Duodenal mucosa (tissue), 2 donors: ENCODE results near the gene SUPT7L.
"Not testable (repeated sequence)": the region's sequence is repeated elsewhere in the genome, so short reads cannot be mapped to it uniquely, and the experiment has no call there.

ENCODE experiments used
- H3K27ac ChIP-seq: one replicate; pipeline ENCODE4 v1.7.0; 2013; ENCODE audit warnings: low read depth, low read length
- H3K27me3 ChIP-seq, 2 donors: one replicate each; pipeline ENCODE4 v1.7.0; 2013; ENCODE audit warnings: low read length in 2 of 2, control low read depth in 1 of 2; ENCODE audit not compliant: insufficient read depth in 2 of 2, control insufficient read depth in 1 of 2
- H3K36me3 ChIP-seq, 2 donors: one replicate each; pipeline ENCODE4 v1.7.0; 2013; ENCODE audit warnings: low read length in 2 of 2, control low read depth in 1 of 2; ENCODE audit not compliant: insufficient read depth in 2 of 2, control insufficient read depth in 1 of 2
- H3K4me1 ChIP-seq, 2 donors: one replicate each; pipeline ENCODE4 v1.7.0; 2013; ENCODE audit warnings: low read length in 2 of 2, control low read depth in 1 of 2; ENCODE audit not compliant: insufficient read depth in 2 of 2, control insufficient read depth in 1 of 2
- H3K4me3 ChIP-seq, 2 donors: one replicate each; pipeline ENCODE4 v1.7.0; 2013; ENCODE audit warnings: low read length in 2 of 2, low read depth in 1 of 2
- H3K9ac ChIP-seq, 2 donors: one replicate each; pipeline ENCODE4 v1.7.0; 2013; ENCODE audit warnings: low read length in 2 of 2, low read depth in 1 of 2
- H3K9me3 ChIP-seq, 2 donors: one replicate each; pipeline ENCODE4 v1.7.0; 2013; ENCODE audit warnings: low read length in 2 of 2, control low read depth in 1 of 2; ENCODE audit not compliant: control insufficient read depth in 1 of 2

Gene SUPT7L

DNA sequence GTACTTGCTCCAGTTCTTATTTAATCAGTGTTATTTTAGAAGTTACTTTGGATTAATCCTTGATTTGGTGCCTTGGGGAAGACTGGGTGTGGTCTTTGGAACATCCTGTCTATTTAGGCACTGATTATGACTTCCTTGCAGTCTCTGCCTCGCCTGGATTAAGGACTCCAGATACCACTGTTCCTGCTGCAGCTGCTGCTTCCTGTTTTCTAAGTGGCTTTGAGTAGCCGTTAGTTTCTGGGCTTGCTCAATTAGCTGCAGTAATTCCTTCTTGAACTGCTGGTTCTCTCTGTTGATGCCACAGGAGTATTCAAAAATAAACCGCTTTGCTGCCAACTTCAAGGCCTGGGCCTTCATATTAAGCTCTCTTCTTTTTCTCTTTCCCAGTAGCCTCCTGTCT lies 36.5 kb downstream of the SUPT7L start:
- Histone ChIP-seq H3K36me3 (peaks cover 16 to 29% of the 10 kb centered on the region in 2 donors), H3K4me1 (peaks cover 13 to 14% of the 10 kb centered on the region in 2 donors)
- H3K27ac ChIP-seq, H3K27me3 ChIP-seq, H3K4me3 ChIP-seq, H3K9ac ChIP-seq, H3K9me3 ChIP-seq: not testable (repeated sequence)

DNA sequence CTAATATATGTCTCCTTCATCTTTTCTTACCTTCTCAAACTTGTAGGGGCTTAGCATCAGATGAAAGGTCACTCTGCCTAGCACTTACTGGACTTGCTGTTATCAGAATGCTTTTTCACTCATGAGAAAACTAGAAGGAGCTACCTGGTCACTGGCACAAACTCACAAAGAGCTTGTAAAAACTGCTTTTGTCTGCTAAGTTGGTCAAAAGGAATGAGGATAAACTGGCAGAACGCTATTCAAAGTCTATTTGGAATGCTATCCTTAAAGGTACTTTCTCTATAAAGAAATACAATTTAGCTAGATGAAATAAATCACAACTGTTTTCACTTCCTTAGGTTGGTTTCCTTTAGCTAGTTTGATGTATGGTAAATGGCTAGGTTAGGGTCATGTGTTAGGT lies 37.1 kb downstream of the SUPT7L start:
- peaks cover 22 to 29% of the 10 kb centered on the region in 2 donors for H3K36me3 ChIP-seq
- H3K9me3 ChIP-seq, H3K27ac ChIP-seq, H3K9ac ChIP-seq, H3K27me3 ChIP-seq, H3K4me3 ChIP-seq: not testable (repeated sequence)
- H3K4me1 ChIP-seq = peaks cover 13 to 14% of the 10 kb centered on the region in 2 donors

DNA sequence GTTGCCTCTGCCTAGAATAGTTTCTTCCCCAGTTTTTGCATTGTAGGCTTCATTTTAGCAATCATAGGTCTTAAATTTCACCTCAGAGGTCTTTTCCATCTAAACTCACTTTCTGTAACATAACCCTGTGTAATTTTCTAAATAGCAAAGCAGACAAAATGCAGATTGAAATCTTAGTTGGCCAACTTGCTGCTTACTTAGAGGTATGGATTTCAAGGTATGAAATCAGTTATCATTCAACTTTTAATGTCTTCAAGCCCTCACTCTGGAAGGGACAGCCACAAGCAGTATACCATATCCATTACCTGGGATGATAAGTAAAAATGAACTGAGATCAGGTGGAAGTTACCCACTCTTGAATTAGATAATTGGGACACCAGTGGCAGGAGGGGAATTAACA lies 38.5 kb downstream of the SUPT7L start:
- Histone ChIP-seq H3K9me3 (no peaks in the 10 kb centered on the region), H3K4me3 (no peak overlapping the region), H3K9ac (no peak overlapping the region), H3K27ac (no peak overlapping the region), H3K4me1 (peaks cover 13% of the 10 kb centered on the region in 2 donors), H3K36me3 (peaks cover 21 to 28% of the 10 kb centered on the region in 2 donors), H3K27me3 (no peaks in the 10 kb centered on the region)

DNA sequence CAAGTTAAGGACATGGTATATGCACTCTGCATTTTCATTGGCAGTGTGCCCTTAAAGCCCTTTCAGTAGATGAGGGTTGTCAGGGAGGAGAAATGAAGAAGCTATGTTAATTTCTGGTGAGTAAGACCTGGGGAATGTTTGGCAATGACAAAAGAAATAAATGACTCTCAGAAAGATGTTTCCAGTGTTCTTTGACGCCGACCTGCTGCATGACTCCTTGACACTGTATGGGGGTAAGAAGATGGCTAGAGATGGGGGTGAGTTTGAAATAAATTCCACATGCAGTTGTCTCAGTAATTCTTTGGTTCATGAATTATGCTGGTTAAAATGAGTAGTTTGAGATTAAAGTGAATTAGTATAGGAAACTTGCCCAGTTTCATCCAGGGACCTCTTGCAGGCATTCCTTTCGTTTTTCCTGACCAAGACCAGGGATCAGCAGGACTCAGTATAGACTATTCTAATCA lies 40.5 kb downstream of the SUPT7L start:
- H3K36me3 ChIP-seq = peaks cover 25 to 37% of the 10 kb centered on the region in 2 donors
- no peaks in the 10 kb centered on the region for H3K27me3 ChIP-seq
- no peak overlapping the region for H3K27ac ChIP-seq
- H3K9ac ChIP-seq = no peak overlapping the region
- H3K4me3 ChIP-seq = no peak overlapping the region
- peaks cover 3% of the 10 kb centered on the region in 2 donors for H3K4me1 ChIP-seq
- no peaks in the 10 kb centered on the region for H3K9me3 ChIP-seq

DNA sequence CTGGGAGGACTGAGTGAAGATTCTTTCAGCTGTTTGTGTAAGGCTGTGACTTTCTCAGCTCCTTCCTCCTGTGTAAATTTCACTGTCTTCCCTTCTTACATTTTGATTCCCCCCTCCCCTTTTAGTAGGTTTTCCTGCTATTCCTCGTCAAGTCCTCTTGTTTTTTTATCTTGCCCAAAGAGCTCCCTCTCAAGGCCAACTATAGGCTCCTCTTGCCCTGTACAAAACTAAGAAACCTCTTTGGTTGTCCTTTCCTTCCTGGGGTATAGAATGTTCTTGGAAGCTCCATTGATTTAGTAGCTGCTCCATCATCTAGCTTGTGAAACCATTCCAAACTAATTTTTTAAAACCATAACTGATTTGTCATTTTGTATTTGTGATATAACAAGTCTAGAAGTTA lies 41.9 kb downstream of the SUPT7L start:
- Histone ChIP-seq H3K4me1 (no peaks in the 10 kb centered on the region), H3K4me3 (no peak overlapping the region), H3K27me3 (no peaks in the 10 kb centered on the region), H3K9me3 (no peaks in the 10 kb centered on the region), H3K36me3 (peaks cover 34 to 52% of the 10 kb centered on the region in 2 donors), H3K27ac (no peak overlapping the region), H3K9ac (no peak overlapping the region)

DNA sequence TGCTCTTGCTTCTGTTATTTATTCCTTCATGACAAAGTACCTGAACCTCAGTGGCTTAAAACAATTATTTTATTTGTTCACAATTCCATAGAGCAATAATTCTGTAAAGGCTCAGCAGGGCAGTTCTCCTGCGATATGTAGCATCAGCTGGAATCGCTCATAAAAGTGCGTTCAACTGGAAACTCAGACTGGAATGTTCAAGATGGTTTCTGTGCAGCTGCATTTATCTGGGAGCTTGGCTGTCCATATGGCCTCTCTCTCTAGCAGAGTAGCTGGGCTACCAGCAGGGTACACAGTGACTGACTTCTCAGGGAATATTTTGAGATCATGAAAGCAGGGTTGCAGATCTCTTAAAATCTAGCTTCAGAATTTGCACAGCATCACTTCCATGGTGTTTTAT lies 48.1 kb downstream of the SUPT7L start:
- Histone ChIP-seq H3K9ac (no peak overlapping the region), H3K4me3 (no peak overlapping the region), H3K27me3 (no peaks in the 10 kb centered on the region), H3K4me1 (no peaks in the 10 kb centered on the region), H3K27ac (no peak overlapping the region), H3K9me3 (no peaks in the 10 kb centered on the region), H3K36me3 (peaks cover 30 to 51% of the 10 kb centered on the region in 2 donors)

DNA sequence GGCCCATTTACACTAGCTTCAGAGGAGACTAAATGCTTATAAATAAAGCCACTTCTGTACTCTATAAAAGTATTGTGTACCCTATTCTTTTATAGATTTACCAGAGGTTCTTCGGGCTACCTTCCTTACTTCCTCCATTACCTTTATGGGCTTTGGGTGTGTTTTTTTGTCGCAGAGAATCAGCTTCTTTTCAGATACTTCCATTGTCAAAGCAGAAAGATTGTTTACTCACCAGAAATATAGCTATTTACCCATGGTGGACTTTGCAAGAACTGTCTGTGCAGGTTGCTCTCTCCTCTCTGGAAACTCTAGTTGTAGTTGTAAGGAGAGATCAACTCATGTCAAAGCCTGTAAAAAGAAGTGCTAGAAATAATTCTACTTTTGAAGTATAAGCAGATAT lies 49.4 kb downstream of the SUPT7L start:
- Histone ChIP-seq H3K9me3 (no peaks in the 10 kb centered on the region), H3K4me3 (no peak overlapping the region), H3K36me3 (peaks cover 30 to 51% of the 10 kb centered on the region in 2 donors), H3K27ac (no peak overlapping the region), H3K4me1 (no peaks in the 10 kb centered on the region), H3K27me3 (no peaks in the 10 kb centered on the region), H3K9ac (no peak overlapping the region)

DNA sequence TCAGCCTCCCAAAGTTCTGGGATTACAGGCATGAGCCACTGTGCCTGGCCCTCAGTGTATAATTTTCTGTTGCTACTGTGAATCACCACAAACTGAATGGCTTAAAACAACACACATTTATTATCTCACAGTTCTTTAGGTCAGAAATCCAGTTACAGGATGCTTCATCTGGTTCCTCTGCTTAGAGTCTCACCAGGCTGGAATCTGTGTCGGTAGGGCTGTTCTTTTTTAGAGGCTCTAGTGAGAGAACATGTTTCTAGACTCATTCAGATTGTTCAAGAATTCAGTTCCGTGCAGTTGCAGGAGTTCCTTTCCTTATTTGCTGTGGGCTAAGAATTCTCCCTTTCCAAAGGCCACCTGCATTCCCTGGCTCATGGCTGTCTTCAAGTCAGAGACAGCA lies 56.8 kb downstream of the SUPT7L start:
- Histone ChIP-seq H3K27me3 (no peaks in the 10 kb centered on the region), H3K4me3 (no peak overlapping the region), H3K9ac (no peak overlapping the region), H3K27ac (no peak overlapping the region), H3K36me3 (peaks cover 13 to 55% of the 10 kb centered on the region in 2 donors), H3K9me3 (no peaks in the 10 kb centered on the region), H3K4me1 (no peaks in the 10 kb centered on the region)
